HFFc6 (cell line): Measurements from ENCODE around the gene EIF5A. TPM values are rescaled to one million over a fixed set of nuclear protein-coding genes. Genes with fewer than 3 reads are reported as not detected.
"Not testable (repeated sequence)": the region's sequence is repeated elsewhere in the genome, so short reads cannot be mapped to it uniquely, and the experiment has no call there.

Experiments used
- DNase-seq: peaks from one replicate; pipeline ENCODE4 v3.0.0-alpha.2; 2018
- H3K27ac Mint-ChIP-seq: 2 replicates; pipeline ENCODE4 v1.8.0; 2020; ENCODE audit warnings: mild to moderate bottlenecking, mixed read lengths
- H3K27me3 Mint-ChIP-seq: 2 replicates; pipeline ENCODE4 v1.8.0; 2021; ENCODE audit warnings: mild to moderate bottlenecking, moderate library complexity, mixed read lengths; ENCODE audit not compliant: insufficient read depth
- H3K36me3 Mint-ChIP-seq: 2 replicates; pipeline ENCODE4 v1.8.0; 2021; ENCODE audit warnings: low read depth, mixed read lengths
- H3K4me1 Mint-ChIP-seq: 2 replicates; pipeline ENCODE4 v1.8.0; 2020; ENCODE audit warnings: low read depth, mixed read lengths
- H3K4me3 Mint-ChIP-seq: 2 replicates; pipeline ENCODE4 v1.8.0; 2020; ENCODE audit warnings: mild to moderate bottlenecking, moderate library complexity, mixed read lengths
- H3K9me3 Mint-ChIP-seq: 2 replicates; pipeline ENCODE4 v1.8.0; 2020; ENCODE audit warnings: mild to moderate bottlenecking, mixed read lengths
- CTCF ChIP-seq: fragments of 200-600 bp; sonication (generic); IDR thresholded peaks from 2 replicates; pipeline ENCODE4 v1.5.0; 2021; ENCODE audit warnings: antibody characterized with exemption, mild to moderate bottlenecking
- total RNA-seq, 6 experiments: library from RNA; stranded (reverse); fragmentation: NEBNext Ultra II Directional; extraction: Animal tissue kit (Norgen Biotek cat#: 25700); gene quantifications; 2 replicates in 1 of 6; 3 replicates in 5 of 6; pipeline ENCODE4 v1.2.3, GENCODE V29; 2021

EIF5A gene
- total RNA-seq, 6 experiments from 2014 or later, result 1,011 to 1,116 (median 1,072) TPM

GRCh38 chr17:7328840-7329373, 21.5 kb downstream of the EIF5A start, which contains the start of gene NEURL4:
TSS of gene NEURL4 (minus strand) at chr17:7329335. CDS start at chr17:7329312, 23 bp downstream.
- no peaks in the 10 kb centered on the region for H3K9me3 Mint-ChIP-seq
- peak; percentile 15; the same call in 1 of the 2 replicates for TF ChIP-seq CTCF
- no peak for DNase-seq
- H3K4me1 Mint-ChIP-seq, result peaks cover 15% of the 10 kb centered on the region
- H3K4me3 Mint-ChIP-seq, result peak within 1 kb of the TSS; percentile 100
- no peaks in the 10 kb centered on the region for H3K36me3 Mint-ChIP-seq
- H3K27me3 Mint-ChIP-seq, result peaks cover 3% of the 10 kb centered on the region
- peak within 1 kb of the TSS; percentile 97 for H3K27ac Mint-ChIP-seq

GRCh38 chr17:7329374-7329996, 22.1 kb downstream of the EIF5A start:
- Mint-ChIP-seq H3K36me3 (no peaks in the 10 kb centered on the region), H3K27ac (peak overlapping the region; percentile 97), H3K4me3 (peak overlapping the region; percentile 100), H3K9me3 (no peaks in the 10 kb centered on the region), H3K27me3 (peaks cover 3% of the 10 kb centered on the region), H3K4me1 (peaks cover 15% of the 10 kb centered on the region)
- peak; percentile 99 for DNase-seq
- TF ChIP-seq CTCF, result peak; percentile 58

GRCh38 chr17:7329997-7330637, 22.7 kb downstream of the EIF5A start:
- Mint-ChIP-seq H3K9me3 (no peaks in the 10 kb centered on the region), H3K36me3 (no peaks in the 10 kb centered on the region), H3K27ac (peak overlapping the region; percentile 97), H3K4me1 (peaks cover 15% of the 10 kb centered on the region), H3K4me3 (peak overlapping the region; percentile 100), H3K27me3 (peaks cover 5% of the 10 kb centered on the region)
- TF ChIP-seq CTCF, result no peak
- DNase-seq, result peak; percentile 68

GRCh38 chr17:7330638-7331015, 23.2 kb downstream of the EIF5A start:
- no peaks in the 10 kb centered on the region for H3K9me3 Mint-ChIP-seq

GRCh38 chr17:7332111-7332510, 24.7 kb downstream of the EIF5A start:
- H3K27me3 Mint-ChIP-seq, result peaks cover 15% of the 10 kb centered on the region
- H3K9me3 Mint-ChIP-seq, result no peaks in the 10 kb centered on the region
- no peaks in the 10 kb centered on the region for H3K36me3 Mint-ChIP-seq
- no peak overlapping the region for H3K27ac Mint-ChIP-seq
- DNase-seq, result no peak
- no peak overlapping the region for H3K4me3 Mint-ChIP-seq
- H3K4me1 Mint-ChIP-seq, result peaks cover 15% of the 10 kb centered on the region
- TF ChIP-seq CTCF, result no peak

More at GRCh38 chr17:7330638-7331015, 23.2 kb downstream of the EIF5A start:
- Mint-ChIP-seq H3K4me3 (peak overlapping the region; percentile 100), H3K27me3 (peaks cover 8% of the 10 kb centered on the region), H3K36me3 (no peaks in the 10 kb centered on the region), H3K4me1 (peaks cover 15% of the 10 kb centered on the region), H3K27ac (no peak overlapping the region)
- TF ChIP-seq CTCF, result no peak
- DNase-seq, result no peak

- H3K4me3 Mint-ChIP-seq, result not testable (repeated sequence)
These were observed 25.2 kb downstream of the EIF5A start for GRCh38 chr17:7332600-7333069.

More at GRCh38 chr17:7332600-7333069, 25.2 kb downstream of the EIF5A start:
- H3K36me3 Mint-ChIP-seq, H3K9me3 Mint-ChIP-seq, H3K27ac Mint-ChIP-seq, DNase-seq: not testable (repeated sequence)
- H3K4me1 Mint-ChIP-seq, result peaks cover 14% of the 10 kb centered on the region
- H3K27me3 Mint-ChIP-seq, result peaks cover 18% of the 10 kb centered on the region
